ENCODE results near the gene ADGRG7. TPM values are rescaled to one million over a fixed set of nuclear protein-coding genes. Genes with fewer than 3 reads are reported as not detected.
A peak's percentile ranks its signal among the peaks of the same experiment; 100 is the strongest.

The ADGRG7 gene
- total and polyA plus RNA-seq, 2 of the 13 experiments (the other 11 are each of a cell fraction or from before 2014, with no cell fraction given) = not detected

DNA sequence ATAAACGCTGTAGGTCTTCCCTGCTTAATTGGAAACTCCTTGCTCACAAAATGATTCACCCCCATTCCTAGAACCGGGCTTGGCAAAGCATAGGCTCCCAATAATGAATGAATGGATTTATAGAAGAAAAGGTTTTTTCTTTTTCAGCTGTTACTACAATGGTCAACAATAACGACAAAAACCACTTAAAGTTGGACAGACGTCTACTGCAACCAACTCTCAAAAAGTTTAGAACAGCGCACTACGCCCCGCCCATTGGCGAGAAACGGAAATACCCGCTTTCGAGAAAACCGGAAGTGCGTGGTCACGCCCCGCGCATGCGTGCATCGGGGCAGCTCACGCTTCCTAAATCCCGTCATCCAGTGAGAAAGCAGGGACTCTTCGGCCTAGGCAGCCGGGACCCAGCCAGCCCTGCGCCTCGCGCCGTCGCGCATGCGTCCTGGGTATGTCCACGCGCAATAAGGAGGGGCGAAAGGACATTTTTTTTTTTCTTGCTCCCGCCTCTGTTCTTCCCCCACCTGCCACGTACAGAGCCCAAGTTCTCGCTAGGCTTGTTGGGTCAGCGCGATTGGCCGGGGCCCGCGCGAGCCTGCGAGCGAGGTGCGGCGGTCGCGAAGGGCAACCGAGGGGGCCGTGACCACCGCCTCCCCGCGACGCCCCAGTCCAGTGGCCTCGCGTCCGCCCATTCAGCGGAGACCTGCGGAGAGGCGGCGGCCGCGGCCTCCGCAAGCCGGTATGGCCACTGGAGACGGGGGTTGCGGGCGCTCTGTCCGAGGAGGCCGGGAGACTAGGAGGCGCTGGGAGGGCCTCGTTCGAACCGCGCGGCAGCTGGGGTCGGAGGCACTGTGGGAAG lies 99.8 kb downstream of the ADGRG7 start, which contains the start of gene TFG (continued):
- TF ChIP-seq ZNF547 (CRISPR knock-in tag; IDR thresholded peaks at IDR 0.05) (peak; percentile 31; the same call in 1 of the 2 replicates), YEATS2 (CRISPR knock-in tag; IDR thresholded peaks at IDR 0.05; ENCODE audit: borderline replicate concordance) (peak; percentile 72; the same call in 1 of the 2 replicates), ZEB1 (IDR thresholded peaks at IDR 0.05; ENCODE audit: insufficient replicate concordance, low read depth) (no peak), GATAD1 (CRISPR knock-in tag; IDR thresholded peaks at IDR 0.05) (peak; percentile 84), ZNF44 (CRISPR knock-in tag; IDR thresholded peaks at IDR 0.05) (no peak), ZNF335 (CRISPR knock-in tag; IDR thresholded peaks at IDR 0.05) (peak; percentile 26; the same call in 1 of the 2 replicates), ZNF30 (CRISPR knock-in tag; IDR thresholded peaks at IDR 0.05) (no peak), DR1 (CRISPR knock-in tag; IDR thresholded peaks at IDR 0.05) (0 out of 2 replicates have a peak, but pooled peaks have one; percentile 76), ZNF354B (CRISPR knock-in tag; IDR thresholded peaks at IDR 0.05) (no peak), ZNF33B (CRISPR knock-in tag; IDR thresholded peaks at IDR 0.05) (no peak), SP140L (CRISPR knock-in tag; IDR thresholded peaks at IDR 0.05; ENCODE audit: borderline replicate concordance) (no peak), MIXL1 (CRISPR knock-in tag; IDR thresholded peaks at IDR 0.05) (no peak), ISX (CRISPR knock-in tag; conservative IDR thresholded peaks at IDR 0.05) (no peak), ZSCAN9 (CRISPR knock-in tag; IDR thresholded peaks at IDR 0.05; ENCODE audit: borderline replicate concordance) (no peak; the same call in 1 of the 2 replicates), GFI1 (CRISPR knock-in tag; IDR thresholded peaks at IDR 0.05; ENCODE audit: borderline replicate concordance) (peak; percentile 64; the same call in 1 of the 2 replicates)
- TF ChIP-seq, protein P1, sequence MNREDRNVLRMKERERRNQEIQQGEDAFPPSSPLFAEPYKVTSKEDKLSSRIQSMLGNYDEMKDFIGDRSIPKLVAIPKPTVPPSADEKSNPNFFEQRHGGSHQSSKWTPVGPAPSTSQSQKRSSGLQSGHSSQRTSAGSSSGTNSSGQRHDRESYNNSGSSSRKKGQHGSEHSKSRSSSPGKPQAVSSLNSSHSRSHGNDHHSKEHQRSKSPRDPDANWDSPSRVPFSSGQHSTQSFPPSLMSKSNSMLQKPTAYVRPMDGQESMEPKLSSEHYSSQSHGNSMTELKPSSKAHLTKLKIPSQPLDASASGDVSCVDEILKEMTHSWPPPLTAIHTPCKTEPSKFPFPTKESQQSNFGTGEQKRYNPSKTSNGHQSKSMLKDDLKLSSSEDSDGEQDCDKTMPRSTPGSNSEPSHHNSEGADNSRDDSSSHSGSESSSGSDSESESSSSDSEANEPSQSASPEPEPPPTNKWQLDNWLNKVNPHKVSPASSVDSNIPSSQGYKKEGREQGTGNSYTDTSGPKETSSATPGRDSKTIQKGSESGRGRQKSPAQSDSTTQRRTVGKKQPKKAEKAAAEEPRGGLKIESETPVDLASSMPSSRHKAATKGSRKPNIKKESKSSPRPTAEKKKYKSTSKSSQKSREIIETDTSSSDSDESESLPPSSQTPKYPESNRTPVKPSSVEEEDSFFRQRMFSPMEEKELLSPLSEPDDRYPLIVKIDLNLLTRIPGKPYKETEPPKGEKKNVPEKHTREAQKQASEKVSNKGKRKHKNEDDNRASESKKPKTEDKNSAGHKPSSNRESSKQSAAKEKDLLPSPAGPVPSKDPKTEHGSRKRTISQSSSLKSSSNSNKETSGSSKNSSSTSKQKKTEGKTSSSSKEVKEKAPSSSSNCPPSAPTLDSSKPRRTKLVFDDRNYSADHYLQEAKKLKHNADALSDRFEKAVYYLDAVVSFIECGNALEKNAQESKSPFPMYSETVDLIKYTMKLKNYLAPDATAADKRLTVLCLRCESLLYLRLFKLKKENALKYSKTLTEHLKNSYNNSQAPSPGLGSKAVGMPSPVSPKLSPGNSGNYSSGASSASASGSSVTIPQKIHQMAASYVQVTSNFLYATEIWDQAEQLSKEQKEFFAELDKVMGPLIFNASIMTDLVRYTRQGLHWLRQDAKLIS (CRISPR knock-in tag; IDR thresholded peaks at IDR 0.05) = no peak
- TF ChIP-seq, protein P2, sequence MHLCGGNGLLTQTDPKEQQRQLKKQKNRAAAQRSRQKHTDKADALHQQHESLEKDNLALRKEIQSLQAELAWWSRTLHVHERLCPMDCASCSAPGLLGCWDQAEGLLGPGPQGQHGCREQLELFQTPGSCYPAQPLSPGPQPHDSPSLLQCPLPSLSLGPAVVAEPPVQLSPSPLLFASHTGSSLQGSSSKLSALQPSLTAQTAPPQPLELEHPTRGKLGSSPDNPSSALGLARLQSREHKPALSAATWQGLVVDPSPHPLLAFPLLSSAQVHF (CRISPR knock-in tag; IDR thresholded peaks at IDR 0.05) = peak; percentile 79; the same call in 1 of the 2 replicates
- TF ChIP-seq, protein P3, sequence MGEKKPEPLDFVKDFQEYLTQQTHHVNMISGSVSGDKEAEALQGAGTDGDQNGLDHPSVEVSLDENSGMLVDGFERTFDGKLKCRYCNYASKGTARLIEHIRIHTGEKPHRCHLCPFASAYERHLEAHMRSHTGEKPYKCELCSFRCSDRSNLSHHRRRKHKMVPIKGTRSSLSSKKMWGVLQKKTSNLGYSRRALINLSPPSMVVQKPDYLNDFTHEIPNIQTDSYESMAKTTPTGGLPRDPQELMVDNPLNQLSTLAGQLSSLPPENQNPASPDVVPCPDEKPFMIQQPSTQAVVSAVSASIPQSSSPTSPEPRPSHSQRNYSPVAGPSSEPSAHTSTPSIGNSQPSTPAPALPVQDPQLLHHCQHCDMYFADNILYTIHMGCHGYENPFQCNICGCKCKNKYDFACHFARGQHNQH (CRISPR knock-in tag; IDR thresholded peaks at IDR 0.05) = peak; percentile 36; the same call in 1 of the 2 replicates
- TF ChIP-seq, protein P4, sequence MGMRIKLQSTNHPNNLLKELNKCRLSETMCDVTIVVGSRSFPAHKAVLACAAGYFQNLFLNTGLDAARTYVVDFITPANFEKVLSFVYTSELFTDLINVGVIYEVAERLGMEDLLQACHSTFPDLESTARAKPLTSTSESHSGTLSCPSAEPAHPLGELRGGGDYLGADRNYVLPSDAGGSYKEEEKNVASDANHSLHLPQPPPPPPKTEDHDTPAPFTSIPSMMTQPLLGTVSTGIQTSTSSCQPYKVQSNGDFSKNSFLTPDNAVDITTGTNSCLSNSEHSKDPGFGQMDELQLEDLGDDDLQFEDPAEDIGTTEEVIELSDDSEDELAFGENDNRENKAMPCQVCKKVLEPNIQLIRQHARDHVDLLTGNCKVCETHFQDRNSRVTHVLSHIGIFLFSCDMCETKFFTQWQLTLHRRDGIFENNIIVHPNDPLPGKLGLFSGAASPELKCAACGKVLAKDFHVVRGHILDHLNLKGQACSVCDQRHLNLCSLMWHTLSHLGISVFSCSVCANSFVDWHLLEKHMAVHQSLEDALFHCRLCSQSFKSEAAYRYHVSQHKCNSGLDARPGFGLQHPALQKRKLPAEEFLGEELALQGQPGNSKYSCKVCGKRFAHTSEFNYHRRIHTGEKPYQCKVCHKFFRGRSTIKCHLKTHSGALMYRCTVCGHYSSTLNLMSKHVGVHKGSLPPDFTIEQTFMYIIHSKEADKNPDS (CRISPR knock-in tag; IDR thresholded peaks at IDR 0.05) = no peak
- TF ChIP-seq, protein P5, sequence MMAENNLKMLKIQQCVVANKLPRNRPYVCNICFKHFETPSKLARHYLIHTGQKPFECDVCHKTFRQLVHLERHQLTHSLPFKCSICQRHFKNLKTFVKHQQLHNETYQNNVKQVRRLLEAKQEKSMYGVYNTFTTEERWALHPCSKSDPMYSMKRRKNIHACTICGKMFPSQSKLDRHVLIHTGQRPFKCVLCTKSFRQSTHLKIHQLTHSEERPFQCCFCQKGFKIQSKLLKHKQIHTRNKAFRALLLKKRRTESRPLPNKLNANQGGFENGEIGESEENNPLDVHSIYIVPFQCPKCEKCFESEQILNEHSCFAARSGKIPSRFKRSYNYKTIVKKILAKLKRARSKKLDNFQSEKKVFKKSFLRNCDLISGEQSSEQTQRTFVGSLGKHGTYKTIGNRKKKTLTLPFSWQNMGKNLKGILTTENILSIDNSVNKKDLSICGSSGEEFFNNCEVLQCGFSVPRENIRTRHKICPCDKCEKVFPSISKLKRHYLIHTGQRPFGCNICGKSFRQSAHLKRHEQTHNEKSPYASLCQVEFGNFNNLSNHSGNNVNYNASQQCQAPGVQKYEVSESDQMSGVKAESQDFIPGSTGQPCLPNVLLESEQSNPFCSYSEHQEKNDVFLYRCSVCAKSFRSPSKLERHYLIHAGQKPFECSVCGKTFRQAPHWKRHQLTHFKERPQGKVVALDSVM (CRISPR knock-in tag; IDR thresholded peaks at IDR 0.05) = peak; percentile 59
